HEK293T (cell line): Measurements from ENCODE around the gene RTTN.

Experiments used
- CTCF ChIA-PET: fragments of 350-600 bp; formaldehyde crosslinking; extraction: SDS; loops from one replicate; lab custom pipeline; 2021; ENCODE audit warnings: antibody characterized with exemption, inconsistent platforms; lab: Yijun Ruan, JAX
- POLR2A ChIA-PET: fragments of 350-600 bp; formaldehyde crosslinking; extraction: SDS; loops from one replicate; lab custom pipeline; 2020; ENCODE audit warnings: antibody characterized with exemption, inconsistent platforms; lab: Yijun Ruan, JAX
- DNase-seq: peaks from one replicate; pipeline ENCODE4 v3.0.0; 2012; ENCODE audit warnings: mixed read lengths; ENCODE audit errors: extremely low spot score
- ARNT ChIP-seq: fragments of 450-650 bp; IDR thresholded peaks from 2 replicates; pipeline ENCODE4 v1.6.1; 2017; ENCODE audit warnings: mild to moderate bottlenecking
- BHLHE40 ChIP-seq: fragments of 450-650 bp; IDR thresholded peaks from 2 replicates; pipeline ENCODE4 v1.6.1; 2016; ENCODE audit warnings: mild to moderate bottlenecking, moderate library complexity, borderline replicate concordance
- CTBP1 ChIP-seq: fragments of 450-650 bp; IDR thresholded peaks from 2 replicates; pipeline ENCODE4 v1.6.1; 2016; ENCODE audit warnings: borderline replicate concordance
- ELF4 ChIP-seq: fragments of 450-650 bp; IDR thresholded peaks from 2 replicates; pipeline ENCODE4 v1.6.1; 2017; ENCODE audit warnings: antibody characterized with exemption
- FOXA1 ChIP-seq: fragments of 450-650 bp; IDR thresholded peaks from 2 replicates; pipeline ENCODE4 v1.6.1; 2016; ENCODE audit warnings: mild to moderate bottlenecking
- FOXK2 ChIP-seq: fragments of 450-650 bp; IDR thresholded peaks from 2 replicates; pipeline ENCODE4 v1.6.1; 2016; ENCODE audit warnings: mild to moderate bottlenecking
- FOXM1 ChIP-seq: fragments of 450-650 bp; IDR thresholded peaks from 2 replicates; pipeline ENCODE4 v1.6.1; 2017; ENCODE audit warnings: mild to moderate bottlenecking, borderline replicate concordance
- HDGF ChIP-seq: fragments of 450-650 bp; IDR thresholded peaks from 2 replicates; pipeline ENCODE4 v1.6.1; 2017; ENCODE audit warnings: antibody characterized with exemption, borderline replicate concordance
- L3MBTL2 ChIP-seq: fragments of 450-650 bp; conservative IDR thresholded peaks from 2 replicates; pipeline ENCODE4 v1.6.1; 2016; ENCODE audit warnings: mild to moderate bottlenecking
- LEF1 ChIP-seq: fragments of 450-650 bp; IDR thresholded peaks from 2 replicates; pipeline ENCODE4 v1.6.1; 2017; ENCODE audit warnings: mild to moderate bottlenecking, borderline replicate concordance
- NFRKB ChIP-seq: fragments of 450-650 bp; IDR thresholded peaks from 2 replicates; pipeline ENCODE4 v1.6.1; 2016; ENCODE audit warnings: mild to moderate bottlenecking, moderate library complexity
- SP1 ChIP-seq: fragments of 450-650 bp; IDR thresholded peaks from 2 replicates; pipeline ENCODE4 v1.6.1; 2017
- SUZ12 ChIP-seq: fragments of 450-650 bp; IDR thresholded peaks from 2 replicates; pipeline ENCODE4 v1.6.1; 2016; ENCODE audit warnings: mild to moderate bottlenecking
- TARDBP ChIP-seq: fragments of 450-650 bp; IDR thresholded peaks from 2 replicates; pipeline ENCODE4 v1.6.1; 2016
- ZNF384 ChIP-seq: fragments of 450-650 bp; IDR thresholded peaks from 2 replicates; pipeline ENCODE4 v1.6.1; 2016
- TF ChIP-seq, protein P1 (sequence below): fragments of 450-650 bp; IDR thresholded peaks from 2 replicates; pipeline ENCODE4 v1.6.1; 2016

The RTTN gene

DNA sequence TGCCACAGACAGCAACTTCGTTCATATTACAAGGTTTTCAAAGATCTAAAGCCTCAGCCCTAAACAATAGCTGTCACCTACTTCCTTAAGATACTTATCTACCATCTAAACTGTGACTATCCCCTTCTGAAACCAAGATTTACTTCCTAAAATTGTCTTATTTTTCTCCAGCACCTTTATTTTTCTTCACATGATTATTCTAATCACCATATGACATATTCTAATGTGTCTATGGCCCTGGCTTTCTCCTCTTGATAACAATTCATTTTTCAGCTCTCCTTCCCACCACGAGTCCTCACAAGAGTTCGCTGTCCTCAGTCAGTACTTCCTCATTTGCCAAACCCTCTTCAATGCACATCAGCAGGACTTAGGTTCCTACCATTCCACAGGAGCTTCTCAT lies 53.9 kb downstream of the RTTN start:
- CTCF ChIA-PET: no interaction called here
- DNase-seq: no peak
- POLR2A ChIA-PET: no interaction called here
- TF ChIP-seq SUZ12: no peak

DNA sequence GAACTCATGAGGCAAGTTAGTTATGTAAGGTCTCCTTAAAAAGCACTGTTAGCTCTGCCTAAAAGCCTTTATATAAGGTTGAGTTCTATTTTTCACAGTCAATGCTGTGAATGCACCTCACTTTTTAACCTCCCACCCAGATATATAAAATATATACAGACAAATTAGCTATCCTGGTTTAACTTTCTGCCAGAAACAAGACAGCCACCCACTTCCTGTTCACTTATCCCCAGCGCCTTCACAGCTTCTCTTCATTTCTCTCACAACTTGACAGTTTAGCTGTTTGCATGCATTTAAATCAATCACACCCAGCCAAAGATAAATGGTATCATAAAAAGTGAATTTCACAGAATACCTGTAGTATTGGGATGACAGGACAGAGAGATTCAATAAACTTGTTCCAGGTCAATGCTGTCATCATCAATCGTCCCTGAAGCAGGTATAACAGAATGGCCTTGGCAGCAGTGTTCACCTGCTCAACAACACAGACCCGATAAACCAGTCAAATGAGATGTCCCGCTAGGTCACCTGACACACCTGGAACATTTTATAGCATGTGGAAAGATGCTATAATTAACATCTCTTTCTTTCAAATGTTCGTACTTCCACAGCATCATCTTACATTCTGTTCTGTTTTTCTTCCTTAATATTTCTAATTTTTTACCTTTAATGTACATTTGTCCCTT lies 55.7 kb downstream of the RTTN start:
- TF ChIP-seq FOXK2: no peak
- no peak for TF ChIP-seq CTBP1
- TF ChIP-seq TARDBP: no peak
- TF ChIP-seq ARNT: no peak
- no peak for TF ChIP-seq FOXA1
- TF ChIP-seq FOXM1: no peak
- TF ChIP-seq ZNF384: no peak
- TF ChIP-seq HDGF: no peak
- no peak for TF ChIP-seq SP1
- TF ChIP-seq, protein P1, sequence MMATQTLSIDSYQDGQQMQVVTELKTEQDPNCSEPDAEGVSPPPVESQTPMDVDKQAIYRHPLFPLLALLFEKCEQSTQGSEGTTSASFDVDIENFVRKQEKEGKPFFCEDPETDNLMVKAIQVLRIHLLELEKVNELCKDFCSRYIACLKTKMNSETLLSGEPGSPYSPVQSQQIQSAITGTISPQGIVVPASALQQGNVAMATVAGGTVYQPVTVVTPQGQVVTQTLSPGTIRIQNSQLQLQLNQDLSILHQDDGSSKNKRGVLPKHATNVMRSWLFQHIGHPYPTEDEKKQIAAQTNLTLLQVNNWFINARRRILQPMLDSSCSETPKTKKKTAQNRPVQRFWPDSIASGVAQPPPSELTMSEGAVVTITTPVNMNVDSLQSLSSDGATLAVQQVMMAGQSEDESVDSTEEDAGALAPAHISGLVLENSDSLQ: no peak
- no peak for TF ChIP-seq ELF4
- TF ChIP-seq NFRKB: no peak
- no peak for TF ChIP-seq SUZ12
- ChIA-PET POLR2A (no interaction called here), CTCF (no interaction called here)
- DNase-seq: no peak

DNA sequence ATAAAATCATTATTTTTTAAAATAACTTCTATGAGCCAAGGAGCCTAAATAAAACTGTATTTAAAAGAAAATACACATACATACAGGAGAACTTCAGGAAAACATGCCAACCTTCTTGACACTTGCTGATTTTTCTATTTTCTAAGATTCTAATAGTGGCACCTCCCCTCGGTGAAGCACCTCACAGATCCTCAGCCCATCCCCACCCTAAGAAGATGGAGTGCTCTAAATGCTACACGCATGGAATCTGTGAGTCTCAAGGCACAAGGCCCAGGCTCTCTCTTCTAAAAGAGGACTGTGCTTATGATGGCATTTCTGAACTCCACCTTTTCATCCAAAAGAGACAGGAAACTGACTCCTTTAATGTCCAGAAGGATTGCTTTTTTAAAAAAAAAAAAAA lies 56.3 kb downstream of the RTTN start:
- ChIA-PET POLR2A (no interaction called here), CTCF (no interaction called here)
- no peak for TF ChIP-seq FOXM1
- TF ChIP-seq ELF4: no peak
- TF ChIP-seq TARDBP: no peak
- TF ChIP-seq, protein P1: no peak
- no peak for TF ChIP-seq NFRKB
- no peak for TF ChIP-seq ZNF384
- no peak for TF ChIP-seq LEF1
- TF ChIP-seq ARNT: no peak
- no peak for TF ChIP-seq FOXK2
- TF ChIP-seq SP1: no peak
- TF ChIP-seq L3MBTL2: no peak
- no peak for TF ChIP-seq HDGF
- TF ChIP-seq BHLHE40: no peak
- no peak for TF ChIP-seq SUZ12
- no peak for TF ChIP-seq FOXA1
- TF ChIP-seq CTBP1: no peak
- no peak for DNase-seq

DNA sequence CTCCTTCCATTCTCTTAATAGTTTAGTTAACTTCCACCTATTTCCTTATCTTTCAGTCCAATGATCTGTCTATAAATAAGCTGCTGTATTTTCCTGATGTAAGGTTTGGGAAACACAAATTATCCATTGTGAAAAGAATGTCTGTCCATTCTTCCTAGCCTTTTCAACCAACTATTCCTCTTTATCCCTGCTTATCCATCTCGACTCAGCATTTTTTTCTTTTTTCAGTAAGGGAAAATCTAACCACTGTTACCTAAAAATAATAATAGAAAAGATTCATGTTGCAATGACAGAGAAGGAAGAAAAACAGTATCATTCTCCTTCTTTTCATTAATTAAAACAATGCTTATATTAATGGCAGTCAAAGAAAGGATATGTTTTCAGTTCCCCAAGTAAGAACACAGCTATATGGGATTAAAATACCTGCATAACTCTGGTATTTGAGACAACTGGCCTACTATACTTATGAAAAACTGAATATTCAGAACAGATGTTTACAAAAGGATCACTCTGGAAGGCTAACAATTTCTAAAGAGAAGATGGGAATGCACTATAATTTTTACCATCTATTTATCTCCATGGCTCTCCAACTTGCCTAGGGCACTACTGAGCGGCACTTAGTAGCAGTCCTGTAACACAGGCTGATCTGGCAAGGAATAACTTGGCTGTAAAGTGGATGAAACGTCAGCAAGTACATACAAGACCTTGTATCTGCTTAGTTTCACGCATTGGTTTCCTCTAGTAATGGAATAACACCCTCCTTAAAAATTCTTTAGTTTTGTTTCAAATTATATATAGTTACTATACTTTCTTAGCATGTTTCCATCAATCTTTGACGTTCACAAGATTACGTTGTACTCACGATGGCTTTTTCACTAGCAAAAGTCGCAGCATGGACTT lies 57.2 kb downstream of the RTTN start:
- CTCF ChIA-PET: no interaction called here
- POLR2A ChIA-PET: no interaction called here
- TF ChIP-seq BHLHE40 (no peak), ZNF384 (no peak), FOXK2 (no peak), LEF1 (no peak), SP1 (no peak), FOXM1 (no peak), TARDBP (no peak), ELF4 (no peak), HDGF (no peak)
- no peak for DNase-seq

DNA sequence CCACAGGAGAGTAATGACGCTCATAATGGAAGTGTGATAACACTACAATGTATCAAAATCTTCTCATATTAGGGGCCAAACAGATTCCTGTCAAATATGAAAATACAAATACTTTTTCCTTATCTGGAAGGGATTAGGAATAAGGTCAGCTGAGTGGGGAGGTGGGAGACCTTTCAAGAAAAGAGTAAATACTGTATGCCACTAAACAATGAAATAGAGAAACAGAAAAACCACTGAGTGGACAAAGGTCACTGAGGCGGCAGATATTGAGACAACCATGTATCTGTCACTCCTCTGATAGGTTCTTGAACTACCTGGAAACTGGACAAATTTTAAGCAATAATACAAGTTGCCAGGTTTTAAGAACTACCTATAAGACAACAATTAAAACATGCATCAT lies 59.3 kb downstream of the RTTN start:
- POLR2A ChIA-PET: no interaction called here
- CTCF ChIA-PET: no interaction called here
- no peak for DNase-seq
- TF ChIP-seq HDGF: no peak
- TF ChIP-seq LEF1: no peak
- TF ChIP-seq SP1: no peak
- no peak for TF ChIP-seq L3MBTL2
- no peak for TF ChIP-seq ARNT
- TF ChIP-seq, protein P1: no peak
- no peak for TF ChIP-seq FOXM1
- TF ChIP-seq ELF4: no peak
- TF ChIP-seq NFRKB: no peak
- TF ChIP-seq CTBP1: no peak
- TF ChIP-seq SUZ12: no peak
- no peak for TF ChIP-seq FOXA1
- TF ChIP-seq BHLHE40: no peak
- TF ChIP-seq FOXK2: no peak
- TF ChIP-seq TARDBP: no peak
- TF ChIP-seq ZNF384: no peak

DNA sequence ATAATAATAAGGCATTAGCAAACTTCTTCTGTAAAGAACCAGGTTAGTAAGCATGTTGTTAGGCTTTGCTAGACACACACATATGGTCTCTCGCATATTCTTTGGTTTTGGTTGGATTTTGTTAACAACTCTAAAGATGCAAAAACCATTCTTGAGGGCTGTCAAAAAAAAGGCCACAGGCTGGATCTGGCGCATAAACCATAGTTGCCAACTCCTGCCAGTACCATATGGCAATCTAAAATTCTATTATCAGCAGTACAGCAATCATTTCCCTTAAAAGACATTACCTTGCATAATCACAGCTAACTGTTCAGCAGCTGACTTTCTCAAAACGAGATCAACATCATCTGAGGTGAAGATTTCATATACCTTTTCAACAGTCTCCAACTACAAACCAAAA lies 63.5 kb downstream of the RTTN start:
- POLR2A ChIA-PET: interaction anchor here (1.0 kb wide), 1 partner anchor 14 kb away, joined by 3 read pairs; no protein-coding TSS in a partner anchor
- no peak for TF ChIP-seq CTBP1
- no peak for TF ChIP-seq ZNF384
- TF ChIP-seq NFRKB: no peak
- no peak for TF ChIP-seq FOXM1
- TF ChIP-seq SUZ12: no peak
- TF ChIP-seq L3MBTL2: no peak
- no peak for TF ChIP-seq LEF1
- no peak for TF ChIP-seq FOXA1
- TF ChIP-seq SP1: no peak
- TF ChIP-seq TARDBP: no peak
- TF ChIP-seq BHLHE40: no peak
- TF ChIP-seq FOXK2: no peak
- TF ChIP-seq, protein P1: no peak
- no peak for TF ChIP-seq ELF4
- TF ChIP-seq HDGF: no peak
- no peak for TF ChIP-seq ARNT
- DNase-seq: no peak
- CTCF ChIA-PET: no interaction called here
